ENCODE measurements around the gene CRYBG1. TPM values are rescaled to one million over a fixed set of nuclear protein-coding genes. Genes with fewer than 3 reads are reported as not detected.

Gene CRYBG1
- total RNA-seq, 2 experiments from 2014 or later = 44.1 to 62.7 TPM

Other genes starting within 250 kb of the CRYBG1 start
- gene ATG5, start 35.0 kb upstream of the CRYBG1 start, total RNA-seq = 10 to 100 TPM; 42.6 to 43.0 TPM